ENCODE results near the gene TINCR.

GRCh38 chr19:5587661-5588060, 19.9 kb upstream of the TINCR start:
- no peak for TF ChIP-seq CTCF (IDR thresholded peaks at IDR 0.05; ENCODE audit: insufficient read depth, low read length)
- TF ChIP-seq POLR2AphosphoS5 (IDR thresholded peaks at IDR 0.05; ENCODE audit: low read depth), result no peak; the same call in 1 of the 2 replicates
- no peak for TF ChIP-seq GABPA (IDR thresholded peaks at IDR 0.05; ENCODE audit: low read depth)
- no peak for TF ChIP-seq SPI1 (IDR thresholded peaks at IDR 0.05; ENCODE audit: borderline replicate concordance, low read depth)

All from HL-60 (cell line).